ENCODE measurements around the gene MRTFA. TPM values are rescaled to one million over a fixed set of nuclear protein-coding genes. Genes with fewer than 3 reads are reported as not detected.

The MRTFA gene
- polyA plus RNA-seq, 3 donors from 2014 or later, result 5.0 to 23.5 (median 7.3) TPM

GRCh38 chr22:40441761-40442390 lies 194.6 kb downstream of the MRTFA start:
- H3K4me3 Mint-ChIP-seq, result no peak overlapping the region
- DNase-seq, result no peak
- H3K4me1 Mint-ChIP-seq, result peaks cover 52 to 84% of the 10 kb centered on the region in 2 donors
- H3K27me3 Mint-ChIP-seq (ENCODE audit: low read depth in 3 of 3), result peaks cover 0 to 4% (median 0%) of the 10 kb centered on the region in 3 donors
- peaks cover 4 to 5% (median 4%) of the 10 kb centered on the region in 3 donors for H3K36me3 Mint-ChIP-seq
- peak overlapping the region in 2 of 6 donors; percentile 33 to 40 for H3K27ac Mint-ChIP-seq
- no peaks in the 10 kb centered on the region for H3K9me3 Mint-ChIP-seq

DNA sequence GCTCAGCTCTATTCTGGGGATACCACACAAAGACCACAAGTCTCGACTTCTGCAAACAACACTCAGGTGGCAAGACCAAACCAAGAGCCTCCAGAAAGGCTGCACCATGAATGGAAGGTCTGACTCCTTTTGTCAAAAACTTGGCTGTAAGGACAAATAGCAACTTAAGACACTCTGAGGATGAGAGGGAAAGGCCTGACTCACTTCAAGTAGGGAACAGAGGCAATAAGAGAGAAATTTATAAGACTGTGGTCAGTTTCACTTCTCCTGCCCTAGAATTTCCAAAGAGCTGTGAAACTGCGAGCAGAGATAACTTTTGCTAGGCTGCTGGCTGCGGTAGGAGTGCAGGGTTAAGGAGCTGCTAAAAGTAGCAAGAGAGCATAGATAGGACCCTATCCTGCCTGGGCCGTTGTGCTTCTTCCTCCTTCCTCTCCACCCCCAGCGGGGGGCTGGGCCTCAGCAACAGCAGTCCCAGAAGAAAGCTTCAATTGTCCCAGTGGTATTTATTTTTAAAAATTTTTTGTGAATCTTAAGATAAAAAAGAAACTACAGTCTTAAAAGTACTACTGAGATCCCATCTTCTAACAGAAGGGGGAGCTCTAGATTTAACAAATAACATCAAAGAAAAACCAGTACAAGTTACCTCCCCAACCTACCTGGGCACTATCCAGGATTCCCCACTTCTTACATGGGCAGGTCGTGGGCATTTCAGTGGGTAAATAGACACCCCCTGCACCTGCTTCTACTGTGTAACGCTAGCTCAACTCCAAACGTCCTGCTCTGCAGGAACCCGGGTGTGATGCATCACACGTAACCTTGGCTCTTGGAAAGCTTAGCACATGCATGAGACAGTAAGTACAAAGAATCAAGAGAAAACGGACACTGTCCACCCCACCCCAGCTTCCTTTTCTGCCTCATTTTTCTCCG lies 199.8 kb downstream of the MRTFA start:
- Mint-ChIP-seq H3K4me3 (peak overlapping the region; percentile 19 to 69 (median 48)), H3K27ac (peak overlapping the region; percentile 74 to 87 (median 78)), H3K9me3 (no peaks in the 10 kb centered on the region), H3K36me3 (peaks cover 0 to 8% (median 3%) of the 10 kb centered on the region in 3 donors), H3K4me1 (peaks cover 44 to 59% of the 10 kb centered on the region in 2 donors), H3K27me3 (ENCODE audit: low read depth in 3 of 3) (no peaks in the 10 kb centered on the region)
- peak; percentile 46 to 58 (median 48) for DNase-seq

DNA sequence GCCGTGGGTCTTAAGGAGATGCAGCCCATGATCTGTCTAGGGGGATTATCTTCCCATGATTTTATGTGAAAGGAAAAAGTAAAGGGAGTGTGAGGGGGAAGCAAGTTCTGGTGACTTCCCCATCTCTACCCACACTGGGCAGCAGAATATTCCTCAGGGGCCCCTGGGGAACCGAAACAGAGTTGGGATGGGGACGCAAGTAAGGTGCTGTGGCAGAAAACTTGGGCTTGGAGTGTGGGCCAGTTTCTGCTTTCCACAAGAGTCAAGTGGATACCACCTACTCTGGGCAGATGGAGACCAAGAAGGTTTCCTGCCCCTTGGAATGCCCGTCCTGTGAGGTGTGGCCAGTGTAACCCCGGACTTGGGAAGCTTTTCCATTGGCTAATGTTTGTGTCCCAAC lies 201.8 kb downstream of the MRTFA start:
- peak overlapping the region in 2 of 6 donors; percentile 36 to 40 for H3K27ac Mint-ChIP-seq

DNA sequence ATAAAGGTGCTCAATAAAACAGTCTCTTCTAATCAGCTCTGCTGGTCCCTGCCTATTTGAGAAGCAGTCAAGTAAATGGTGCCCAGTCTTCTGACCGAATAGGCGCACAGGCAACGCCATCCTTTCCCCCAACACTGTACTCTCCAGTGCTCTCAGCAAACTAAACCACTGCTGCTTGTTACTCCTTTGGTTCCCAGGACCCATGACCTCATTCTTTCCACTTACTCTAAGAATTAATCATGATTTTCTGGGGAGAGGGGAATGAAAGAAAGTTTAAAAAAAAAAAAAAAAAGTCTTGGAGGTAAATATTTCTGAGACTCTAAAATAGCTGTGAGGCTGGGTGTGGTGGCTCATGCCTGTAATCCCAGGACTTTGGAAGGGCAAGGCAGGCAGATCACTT lies 202.4 kb downstream of the MRTFA start:
- Mint-ChIP-seq H3K4me1 (peaks cover 39 to 41% of the 10 kb centered on the region in 2 donors), H3K4me3 (no peak overlapping the region), H3K27ac (peak overlapping the region in 1 of 6 donors; percentile 50), H3K27me3 (ENCODE audit: low read depth in 3 of 3) (peaks cover 0 to 3% (median 0%) of the 10 kb centered on the region in 3 donors), H3K9me3 (no peaks in the 10 kb centered on the region), H3K36me3 (peaks cover 4 to 27% (median 10%) of the 10 kb centered on the region in 3 donors)
- DNase-seq, result no peak

More for the DNA sequence above, 201.8 kb downstream of the MRTFA start:
- Mint-ChIP-seq H3K4me1 (peaks cover 39 to 46% of the 10 kb centered on the region in 2 donors), H3K27me3 (ENCODE audit: low read depth in 3 of 3) (peaks cover 0 to 3% (median 0%) of the 10 kb centered on the region in 3 donors), H3K36me3 (peaks cover 3 to 21% (median 6%) of the 10 kb centered on the region in 3 donors), H3K9me3 (no peaks in the 10 kb centered on the region), H3K4me3 (no peak overlapping the region)
- no peak for DNase-seq

DNA sequence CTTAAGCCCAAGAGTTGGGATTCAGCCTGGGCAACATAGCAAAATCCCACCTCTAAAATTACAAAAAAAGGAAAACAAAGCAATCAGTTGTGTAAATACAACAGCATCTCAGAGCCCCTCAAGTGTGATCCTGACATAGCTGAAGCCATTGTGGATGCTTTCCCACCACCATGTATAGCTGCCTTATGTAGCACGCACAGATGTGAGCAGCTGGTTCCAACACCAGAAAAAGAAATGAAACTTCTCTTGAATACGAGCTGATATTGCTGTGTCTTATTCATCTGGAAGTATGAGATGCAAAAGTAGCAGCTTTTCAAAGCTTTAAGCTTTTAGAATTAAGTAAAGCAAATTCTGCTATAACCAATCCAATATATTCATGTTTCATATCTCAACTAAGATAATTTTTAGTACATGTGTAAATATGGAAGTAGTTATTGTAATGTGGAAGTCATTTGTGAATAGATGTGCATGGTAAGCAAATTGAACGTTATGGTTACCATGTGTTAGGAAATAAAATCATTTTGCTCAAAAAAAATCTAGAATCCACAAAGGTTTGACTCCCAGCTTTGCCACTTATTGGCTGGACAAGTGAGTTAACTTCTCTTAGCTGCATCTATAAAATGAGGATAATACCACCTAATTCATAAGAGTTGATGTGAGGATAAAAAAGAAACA lies 203.0 kb downstream of the MRTFA start:
- Mint-ChIP-seq H3K9me3 (no peaks in the 10 kb centered on the region), H3K27ac (no peak overlapping the region), H3K36me3 (peaks cover 9 to 33% (median 16%) of the 10 kb centered on the region in 3 donors), H3K27me3 (ENCODE audit: low read depth in 3 of 3) (peaks cover 0 to 3% (median 0%) of the 10 kb centered on the region in 3 donors), H3K4me3 (no peak overlapping the region), H3K4me1 (peaks cover 37 to 40% of the 10 kb centered on the region in 2 donors)
- no peak for DNase-seq

- Mint-ChIP-seq H3K4me3 (no peak overlapping the region), H3K9me3 (no peaks in the 10 kb centered on the region), H3K36me3 (peaks cover 10 to 36% (median 16%) of the 10 kb centered on the region in 3 donors), H3K4me1 (peaks cover 28 to 30% of the 10 kb centered on the region in 2 donors), H3K27me3 (ENCODE audit: low read depth in 3 of 3) (peaks cover 0 to 3% (median 0%) of the 10 kb centered on the region in 3 donors), H3K27ac (peak overlapping the region in 1 of 6 donors; percentile 49)
- DNase-seq, result no peak
These were observed 203.9 kb downstream of the MRTFA start for GRCh38 chr22:40432625-40433024.

- Mint-ChIP-seq H3K27ac (peak overlapping the region in 1 of 6 donors; percentile 49), H3K9me3 (no peaks in the 10 kb centered on the region), H3K4me1 (peaks cover 23 to 26% of the 10 kb centered on the region in 2 donors), H3K27me3 (ENCODE audit: low read depth in 3 of 3) (peaks cover 0 to 3% (median 0%) of the 10 kb centered on the region in 3 donors), H3K4me3 (no peak overlapping the region), H3K36me3 (peaks cover 10 to 41% (median 16%) of the 10 kb centered on the region in 3 donors)
- DNase-seq, result no peak
These were observed 204.4 kb downstream of the MRTFA start for GRCh38 chr22:40432157-40432556.

- DNase-seq, result no peak
- Mint-ChIP-seq H3K4me1 (peaks cover 16 to 18% of the 10 kb centered on the region in 2 donors), H3K36me3 (peaks cover 14 to 49% (median 22%) of the 10 kb centered on the region in 3 donors), H3K9me3 (no peaks in the 10 kb centered on the region), H3K4me3 (no peak overlapping the region), H3K27ac (peak overlapping the region in 2 of 6 donors; percentile 23 to 32), H3K27me3 (ENCODE audit: low read depth in 3 of 3) (peaks cover 0 to 6% (median 0%) of the 10 kb centered on the region in 3 donors)
These were observed 205.5 kb downstream of the MRTFA start for GRCh38 chr22:40430991-40431390.

- Mint-ChIP-seq H3K4me1 (peaks cover 6 to 8% of the 10 kb centered on the region in 2 donors), H3K4me3 (no peak overlapping the region), H3K36me3 (peaks cover 18 to 52% (median 22%) of the 10 kb centered on the region in 3 donors), H3K9me3 (no peaks in the 10 kb centered on the region), H3K27me3 (ENCODE audit: low read depth in 3 of 3) (peaks cover 0 to 14% (median 3%) of the 10 kb centered on the region in 3 donors), H3K27ac (peak overlapping the region in 1 of 6 donors; percentile 6)
- no peak for DNase-seq
These were observed 207.0 kb downstream of the MRTFA start for GRCh38 chr22:40429481-40429880.

DNA sequence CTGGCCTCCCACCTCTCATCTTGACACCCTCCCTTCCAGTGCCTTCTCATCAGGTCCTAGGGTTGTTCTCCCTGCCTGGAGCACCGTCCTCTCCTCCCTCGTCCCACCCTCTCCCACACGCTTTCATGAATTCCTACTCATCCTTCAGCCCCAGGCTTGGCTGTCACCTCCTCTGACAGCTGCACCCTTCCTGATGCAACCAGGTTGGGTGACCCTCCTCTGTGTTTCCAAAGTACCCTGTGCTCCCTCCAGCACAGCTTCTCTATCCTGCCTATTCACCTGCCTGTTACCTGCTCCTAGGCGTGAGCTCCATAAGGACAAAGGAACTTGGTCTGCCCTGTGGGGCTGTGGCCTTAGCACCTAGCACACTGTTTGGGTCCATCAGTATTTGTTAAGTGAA lies 207.7 kb downstream of the MRTFA start:
- Mint-ChIP-seq H3K4me3 (no peak overlapping the region), H3K4me1 (peaks cover 6 to 8% of the 10 kb centered on the region in 2 donors), H3K27ac (peak overlapping the region in 1 of 6 donors; percentile 20), H3K36me3 (peaks cover 18 to 48% (median 22%) of the 10 kb centered on the region in 3 donors), H3K27me3 (ENCODE audit: low read depth in 3 of 3) (peaks cover 0 to 14% (median 3%) of the 10 kb centered on the region in 3 donors), H3K9me3 (no peaks in the 10 kb centered on the region)
- no peak for DNase-seq

- Mint-ChIP-seq H3K27ac (peak overlapping the region in 3 of 6 donors; percentile 8 to 61 (median 51)), H3K36me3 (peaks cover 23 to 62% (median 35%) of the 10 kb centered on the region in 3 donors), H3K4me3 (no peak overlapping the region), H3K9me3 (no peaks in the 10 kb centered on the region), H3K27me3 (ENCODE audit: low read depth in 3 of 3) (peaks cover 1 to 14% (median 7%) of the 10 kb centered on the region in 3 donors), H3K4me1 (peaks cover 8 to 15% of the 10 kb centered on the region in 2 donors)
- no peak for DNase-seq
These were observed 209.8 kb downstream of the MRTFA start for GRCh38 chr22:40426594-40427333.

GRCh38 chr22:40425082-40425481 lies 211.4 kb downstream of the MRTFA start:
- peaks cover 8 to 20% of the 10 kb centered on the region in 2 donors for H3K4me1 Mint-ChIP-seq
- peaks cover 29 to 58% (median 36%) of the 10 kb centered on the region in 3 donors for H3K36me3 Mint-ChIP-seq
- no peaks in the 10 kb centered on the region for H3K9me3 Mint-ChIP-seq
- peak overlapping the region in 2 of 6 donors; percentile 15 to 42 for H3K27ac Mint-ChIP-seq
- peaks cover 3 to 12% (median 7%) of the 10 kb centered on the region in 3 donors for H3K27me3 Mint-ChIP-seq (ENCODE audit: low read depth in 3 of 3)
- DNase-seq, result no peak
- H3K4me3 Mint-ChIP-seq, result no peak overlapping the region
